IMR-90 (cell line): ENCODE measurements around the gene CWC25. TPM values are rescaled to one million over a fixed set of nuclear protein-coding genes. Genes with fewer than 3 reads are reported as not detected.

Experiments used
- ATAC-seq: fragments of 200-7000 bp; cut with Tn5 transposase; 2 replicates; pipeline ENCODE4 v1.9.1; 2020; ENCODE audit warnings: low read depth, mild to moderate bottlenecking, moderate library complexity
- BruUV-seq: library from RNA; stranded (reverse); fragments of 400-500 nt; replicated peaks from 2 replicates; lab custom pipeline; 2021; lab: Mats Ljungman, UMichigan
- CTCF ChIA-PET: fragments of 300-600 bp; formaldehyde crosslinking; extraction: SDS; loops from one replicate; lab custom pipeline; 2021; ENCODE audit warnings: antibody characterized with exemption; lab: Yijun Ruan, JAX
- POLR2A ChIA-PET: fragments of 300-600 bp; sonication (Branson Sonifier 250); formaldehyde crosslinking; loops from one replicate; lab custom pipeline; 2022; ENCODE audit warnings: antibody characterized with exemption; ENCODE audit not compliant: unreplicated experiment; lab: Charles Lee
- DNase-seq: peaks from one replicate; pipeline ENCODE4 v3.0.0; 2013
- H2AFZ ChIP-seq: replicated peaks from 2 replicates; pipeline ENCODE3; 2013; ENCODE audit warnings: low read length, mild to moderate bottlenecking; ENCODE audit not compliant: poor library complexity
- H2AK5ac ChIP-seq: 2 replicates; pipeline ENCODE4 v1.6.1; 2013; ENCODE audit warnings: low read depth, low read length, inconsistent platforms
- H2AK9ac ChIP-seq: replicated peaks from 2 replicates; pipeline ENCODE3; 2013; ENCODE audit warnings: mild to moderate bottlenecking, low read depth, low read length, moderate library complexity; ENCODE audit not compliant: poor library complexity
- H2BK120ac ChIP-seq: 2 replicates; pipeline ENCODE4 v1.6.1; 2013; ENCODE audit warnings: low read depth, low read length, inconsistent platforms
- H2BK15ac ChIP-seq: 3 replicates; pipeline ENCODE4 v1.6.1; 2013; ENCODE audit warnings: low read depth, low read length, inconsistent platforms
- H2BK20ac ChIP-seq: 2 replicates; pipeline ENCODE4 v1.6.1; 2013; ENCODE audit warnings: low read depth, mild to moderate bottlenecking, inconsistent platforms, low read length, moderate library complexity
- H2BK5ac ChIP-seq: 2 replicates; pipeline ENCODE4 v1.6.1; 2013; ENCODE audit warnings: mild to moderate bottlenecking, low read depth, low read length, inconsistent platforms; ENCODE audit not compliant: poor library complexity, severe bottlenecking
- H3K14ac ChIP-seq: replicated peaks from 2 replicates; pipeline ENCODE4 v1.6.1; 2013; ENCODE audit warnings: low read depth, low read length, inconsistent platforms
- H3K18ac ChIP-seq: 2 replicates; pipeline ENCODE4 v1.6.1; 2013; ENCODE audit warnings: low read depth, low read length, control low read depth
- H3K23ac ChIP-seq: 2 replicates; pipeline ENCODE4 v1.6.1; 2013; ENCODE audit warnings: low read depth, low read length, inconsistent platforms
- H3K27ac ChIP-seq: 2 replicates; pipeline ENCODE4 v1.5.1; 2013; ENCODE audit warnings: mild to moderate bottlenecking, control low read depth, low read length; ENCODE audit not compliant: insufficient read depth
- H3K27me3 ChIP-seq: 2 replicates; pipeline ENCODE4 v1.6.1; 2013; ENCODE audit warnings: low read length; ENCODE audit not compliant: control insufficient read depth, insufficient read depth
- H3K36me3 ChIP-seq: 2 replicates; pipeline ENCODE4 v1.6.1; 2013; ENCODE audit warnings: low read length, mixed read lengths; ENCODE audit not compliant: control insufficient read depth, insufficient read depth
- H3K4ac ChIP-seq: 2 replicates; pipeline ENCODE4 v1.6.1; 2013; ENCODE audit warnings: low read depth, low read length, inconsistent platforms
- H3K4me1 ChIP-seq: 2 replicates; pipeline ENCODE4 v1.6.1; 2013; ENCODE audit warnings: low read length, mixed read lengths; ENCODE audit not compliant: control insufficient read depth, insufficient read depth
- H3K4me2 ChIP-seq: 2 replicates; pipeline ENCODE4 v1.6.1; 2013; ENCODE audit warnings: low read depth, mild to moderate bottlenecking, control low read depth, low read length, moderate library complexity
- H3K4me3 ChIP-seq: 2 replicates; pipeline ENCODE4 v1.5.1; 2013; ENCODE audit warnings: low read depth, mild to moderate bottlenecking, control low read depth, low read length, moderate library complexity; ENCODE audit not compliant: insufficient read depth
- H3K56ac ChIP-seq: 2 replicates; pipeline ENCODE4 v1.6.1; 2013; ENCODE audit warnings: low read length, inconsistent platforms; ENCODE audit not compliant: insufficient read depth; ENCODE audit errors: extremely low read depth
- H3K79me1 ChIP-seq, 2 experiments: 2 replicates each; pipeline ENCODE4 v1.6.1; 2013; ENCODE audit warnings: low read length in 2 of 2, inconsistent platforms in 1 of 2, low read depth in 1 of 2
- H3K9ac ChIP-seq: 2 replicates; pipeline ENCODE4 v1.6.1; 2013; ENCODE audit warnings: low read depth, low read length, control low read depth
- H3K9me1 ChIP-seq: 2 replicates; pipeline ENCODE4 v1.6.1; 2013; ENCODE audit warnings: low read length, inconsistent platforms; ENCODE audit not compliant: insufficient read depth
- H3K9me3 ChIP-seq: 2 replicates; pipeline ENCODE4 v1.6.1; 2013; ENCODE audit warnings: low read length; ENCODE audit not compliant: control insufficient read depth, insufficient read depth
- H4K20me1 ChIP-seq: 2 replicates; pipeline ENCODE4 v1.6.1; 2013; ENCODE audit warnings: low read length, inconsistent platforms; ENCODE audit not compliant: insufficient read depth
- H4K5ac ChIP-seq: 2 replicates; pipeline ENCODE4 v1.6.1; 2013; ENCODE audit warnings: mild to moderate bottlenecking, low read depth, low read length, control low read depth
- H4K8ac ChIP-seq, 2 experiments: 2 replicates each; pipeline ENCODE4 v1.6.1; 2013; ENCODE audit warnings: low read depth in 2 of 2, low read length in 2 of 2, control low read depth in 1 of 2, inconsistent platforms in 1 of 2
- H4K91ac ChIP-seq: 2 replicates; pipeline ENCODE4 v1.6.1; 2013; ENCODE audit warnings: low read depth, low read length, inconsistent platforms; ENCODE audit not compliant: insufficient read depth
- CTCF ChIP-seq: conservative IDR thresholded peaks from 2 replicates; pipeline ENCODE4 v1.5.1; 2012; ENCODE audit warnings: mild to moderate bottlenecking, low read depth, low read length, improper control_type of control experiment
- FOS ChIP-seq: fragments of 150-350 bp; IDR thresholded peaks from 2 replicates; pipeline ENCODE4 v1.6.1; 2016; ENCODE audit warnings: low read depth, low read length
- MAFK ChIP-seq: IDR thresholded peaks from 2 replicates; pipeline ENCODE4 v1.6.1; 2012; ENCODE audit warnings: low read depth, low read length, improper control_type of control experiment
- RAD21 ChIP-seq: IDR thresholded peaks from 2 replicates; pipeline ENCODE4 v1.6.1; 2012; ENCODE audit warnings: low read length, improper control_type of control experiment
- RCOR1 ChIP-seq: IDR thresholded peaks from 2 replicates; pipeline ENCODE4 v1.6.1; 2012; ENCODE audit warnings: mild to moderate bottlenecking, low read length, improper control_type of control experiment; ENCODE audit not compliant: insufficient replicate concordance
- WGBS, 2 experiments: methylation state at CpG; one replicate each; pipeline versions ENCODE4 v1.1.5 to v1.1.7; 2013; ENCODE audit warnings: missing lambda C conversion rate in 2 of 2; ENCODE audit not compliant: insufficient read length in 1 of 2; ENCODE audit errors: extremely low coverage in 2 of 2; 5-methylcytosine and 5-hydroxymethylcytosine counted together
- dilution Hi-C: fragments of 300-500 bp; cut with HindIII; formaldehyde crosslinking; loops from one replicate; pipeline ENCODE4 v1.14.3; 2018; ENCODE audit warnings: low sequenced_read_pairs; ENCODE audit not compliant: unreplicated experiment
- in situ Hi-C: fragments of 300-500 bp; cut with MboI; formaldehyde crosslinking; loops from 3 replicates; pipeline ENCODE4 v1.14.3; 2019; ENCODE audit warnings: low sequenced_read_pairs, inconsistent platforms, mixed read lengths
- intact Hi-C: fragments of 100-400 bp; cut with micrococcal nuclease; formaldehyde crosslinking; loops from 2 replicates; pipeline ENCODE4 v1.10.0; 2022
- polyA plus RNA-seq, 3 experiments: library from polyadenylated mRNA; depleted of rRNA; stranded (reverse); fragments of >200 nt; gene quantifications; 2 replicates each; pipeline ENCODE4 v1.2.3, GENCODE V29; 2012; ENCODE audit warnings: low replicate concordance in 1 of 3
- total RNA-seq: library from RNA; depleted of rRNA; stranded (reverse); fragments of >200 nt; gene quantifications from 2 replicates; pipeline ENCODE4 v1.2.3, GENCODE V29; 2012

Gene CWC25
- total and polyA plus RNA-seq, 2 of the 4 experiments (the other 2 are of a cell fraction): 9.1 to 16.1 TPM

GRCh38 chr17:38867179-38867967 is 42.3 kb upstream of the CWC25 start (continued):
- TF ChIP-seq FOS (peak; percentile 89), RCOR1 (no peak)

DNA sequence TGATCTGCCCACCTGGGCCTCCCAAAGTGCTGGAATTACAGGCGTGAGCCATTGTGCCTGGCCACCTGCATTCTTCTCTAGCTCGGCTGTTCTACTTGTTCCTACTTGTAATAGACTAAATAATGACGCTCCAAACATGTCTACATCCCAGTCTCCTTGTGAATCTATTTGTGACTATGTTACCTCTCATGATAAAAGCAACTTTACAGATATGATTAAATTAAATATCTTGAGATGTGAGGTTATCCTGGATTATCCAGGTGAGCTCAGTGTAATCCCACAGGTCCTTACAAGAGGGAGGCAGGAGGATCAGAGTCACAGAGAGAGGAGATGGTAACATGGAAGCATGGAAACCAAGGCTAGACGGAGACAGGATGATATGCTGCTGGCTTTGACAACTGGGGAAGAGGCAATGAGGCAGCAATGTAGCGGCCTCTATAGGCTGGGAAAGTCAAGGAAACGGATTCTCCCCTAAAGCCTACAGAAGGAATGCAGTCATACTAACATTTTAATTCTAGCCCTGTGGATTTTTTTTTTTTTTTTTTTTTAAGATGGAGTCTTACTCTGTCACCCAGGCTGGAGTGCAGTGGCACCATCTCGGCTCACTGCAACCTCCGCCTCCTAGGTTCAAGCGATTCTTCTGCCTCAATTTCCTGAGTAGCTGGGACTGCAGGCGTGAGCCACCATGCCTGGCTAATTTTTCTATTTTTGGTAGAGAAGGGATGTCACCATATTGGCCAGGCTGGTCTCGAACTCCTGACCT is 39.7 kb upstream of the CWC25 start:
- Histone ChIP-seq H3K4me3 (no peak overlapping the region), H4K20me1 (no peaks in the 10 kb centered on the region), H2AK5ac (peak overlapping the region; percentile 74; the same call in 1 of the 2 replicates), H4K8ac (peak overlapping the region in 1 of 2 experiments; percentile 57; a peak in 1 of 4 replicates), H3K9me1 (0 out of 2 replicates have a peak, but pooled peaks cover 3% of the 10 kb centered on the region), H3K9me3 (no peaks in the 10 kb centered on the region), H3K14ac (no peak overlapping the region), H3K56ac (no peak overlapping the region), H3K4ac (0 out of 2 replicates have a peak overlapping the region, but pooled peaks have one; percentile 32), H2BK5ac (peak overlapping the region; percentile 46), H3K27ac (no peak overlapping the region), H4K5ac (no peak overlapping the region), H3K36me3 (no peaks in the 10 kb centered on the region), H2AK9ac (no peak overlapping the region), H2AFZ (peak overlapping the region; percentile 69), H3K27me3 (no peaks in the 10 kb centered on the region), H4K91ac (no peak overlapping the region), H3K23ac (no peak overlapping the region), H2BK20ac (peak overlapping the region; percentile 75; the same call in 1 of the 2 replicates), H3K79me1 (peaks cover 0 to 3% of the 10 kb centered on the region in 2 experiments; a peak in 1 of 4 replicates), H3K4me1 (peaks cover 6% of the 10 kb centered on the region; the same call in 1 of the 2 replicates), H3K9ac (no peak overlapping the region), H3K18ac (no peak overlapping the region), H2BK15ac (peak overlapping the region; percentile 42; the same call in 2 of the 3 replicates), H2BK120ac (peak overlapping the region; percentile 21; the same call in 1 of the 2 replicates), H3K4me2 (no peak overlapping the region)
- TF ChIP-seq CTCF: peak; percentile 46
- no peak for TF ChIP-seq MAFK
- TF ChIP-seq RAD21: peak; percentile 38; the same call in 1 of the 2 replicates
- ChIA-PET POLR2A (no interaction called here), CTCF (no interaction called here)
- DNase-seq (peak; percentile 54), ATAC-seq (no peak)
- 77% methylated on average over 3 of the region's 11 CpGs; no CpG with 5 or more reads in 1 of the 2 experiments for WGBS, 2 experiments
- BruUV-seq: no TSS peak
- intact Hi-C loops: loop anchor here (5.0 kb wide), 1 partner anchor 117 kb away; no protein-coding TSS in a partner anchor
- in situ Hi-C loops: no loop called here
- dilution Hi-C loops: no loop called here
